ENCODE results near the gene FILIP1L. TPM values are rescaled to one million over a fixed set of nuclear protein-coding genes. Genes with fewer than 3 reads are reported as not detected.

FILIP1L gene
- total and polyA plus RNA-seq, 2 of the 4 experiments (the other 2 are of a cell fraction): 11.5 to 19.9 TPM

DNA sequence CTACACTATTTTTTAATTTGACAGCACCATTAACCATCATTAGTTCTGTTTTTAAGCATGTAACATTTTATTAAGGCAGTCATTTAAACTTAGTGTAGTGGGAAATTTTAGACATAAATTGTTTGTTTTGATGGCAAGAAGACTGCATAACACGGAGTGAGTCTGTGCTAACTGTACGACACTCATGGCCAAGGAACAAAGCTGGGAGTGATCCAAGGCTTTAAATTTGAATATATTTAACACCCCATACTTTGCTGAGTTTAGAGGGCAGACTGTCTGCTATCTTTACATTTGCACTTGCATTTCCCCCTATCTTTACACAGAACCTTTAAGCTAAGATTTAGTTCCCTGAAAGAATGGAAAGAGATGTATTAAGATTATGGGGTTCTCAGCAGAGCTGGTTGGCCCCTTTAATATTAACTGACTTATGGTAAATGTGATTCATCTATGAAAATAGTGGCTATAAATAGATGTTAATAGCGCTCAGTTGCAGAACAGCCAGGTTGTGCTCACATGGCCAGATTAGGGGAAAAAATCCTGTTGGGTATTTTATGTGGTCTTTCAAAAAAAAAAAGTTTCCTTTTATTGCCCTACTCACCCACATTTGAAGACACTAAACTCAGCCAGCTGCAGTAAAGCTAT is 175.9 kb downstream of the FILIP1L start (continued):
- TF ChIP-seq CEBPB (IDR thresholded peaks at IDR 0.05; ENCODE audit: low read depth, low read length) (no peak), CHD1 (IDR thresholded peaks at IDR 0.05; ENCODE audit: low read depth, low read length) (no peak)

DNA sequence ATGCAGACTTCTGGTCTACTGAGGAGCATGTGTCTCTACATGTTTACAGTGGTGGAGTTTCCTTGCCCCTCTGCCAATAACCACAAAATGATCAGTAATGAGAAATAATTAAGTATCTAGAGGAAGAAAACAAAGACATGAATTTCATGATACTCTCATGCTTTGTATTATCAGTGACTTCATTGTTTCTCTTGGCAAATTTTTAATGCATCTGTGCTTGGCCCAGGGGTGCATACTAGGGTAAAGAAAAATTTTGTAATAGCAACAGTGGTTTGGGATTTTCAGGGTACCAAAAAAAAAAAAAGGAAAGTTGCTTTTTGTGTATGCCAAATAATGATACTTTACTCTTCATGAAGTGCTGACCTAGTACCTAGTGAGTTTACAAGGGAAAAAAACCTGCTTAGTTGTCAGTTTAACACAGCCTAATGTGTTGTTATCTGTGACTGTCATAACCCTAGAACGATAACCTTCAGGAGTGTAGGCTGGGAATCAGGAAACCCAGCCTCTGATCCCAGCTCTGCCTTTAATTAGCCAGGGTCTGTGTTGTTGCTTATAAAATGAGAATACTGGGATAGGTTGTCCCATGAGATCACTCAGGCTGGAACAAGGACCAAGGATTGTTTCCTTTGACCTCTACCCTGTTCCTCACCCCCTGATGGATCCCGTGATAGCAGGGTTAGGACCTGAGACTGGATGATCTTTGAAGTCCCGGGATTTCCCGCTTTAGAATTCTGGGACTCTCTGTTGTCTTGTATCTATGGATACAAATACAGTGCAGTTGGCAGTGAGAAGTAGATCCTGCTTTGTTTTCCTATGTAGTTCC is 179.1 kb downstream of the FILIP1L start:
- WGBS, 2 experiments (ENCODE audit: extremely low coverage in 2 of 2, insufficient read length in 1 of 2): 60% methylated on average over 1 of the region's 4 CpGs; no CpG with 5 or more reads in 1 of the 2 experiments
- in situ Hi-C loops (cut with MboI; ENCODE audit: low sequenced_read_pairs) (no loop called here), intact Hi-C loops (cut with micrococcal nuclease) (loop anchor here (5.0 kb wide), 1 partner anchor 58 kb away; no protein-coding TSS in a partner anchor), dilution Hi-C loops (cut with HindIII; ENCODE audit: low sequenced_read_pairs, unreplicated experiment) (no loop called here)
- Histone ChIP-seq H3K27ac (ENCODE audit: insufficient read depth, low read length) (no peak overlapping the region), H3K27me3 (ENCODE audit: control insufficient read depth, insufficient read depth, low read length) (no peaks in the 10 kb centered on the region), H3K14ac (replicated peaks; ENCODE audit: low read depth, low read length) (0 out of 2 replicates have a peak overlapping the region, but pooled peaks have one; percentile 1), H3K9me3 (ENCODE audit: control insufficient read depth, insufficient read depth, low read length) (no peaks in the 10 kb centered on the region), H3K9ac (ENCODE audit: low read depth, low read length) (no peak overlapping the region), H2BK15ac (ENCODE audit: low read depth, low read length) (no peak overlapping the region), H3K79me1 (ENCODE audit: low read depth in 1 of 2, low read length in 2 of 2) (peaks cover 5 to 13% of the 10 kb centered on the region in 2 experiments; a peak in 3 of 4 replicates), H2BK120ac (ENCODE audit: low read depth, low read length) (peak overlapping the region; percentile 50), H4K8ac (ENCODE audit: low read depth in 2 of 2, low read length in 2 of 2) (peak overlapping the region in 1 of 2 experiments; percentile 27; a peak in 1 of 4 replicates), H3K4ac (ENCODE audit: low read depth, low read length) (peak overlapping the region; percentile 34; the same call in 1 of the 2 replicates), H4K91ac (ENCODE audit: insufficient read depth, low read depth, low read length) (no peak overlapping the region), H4K20me1 (ENCODE audit: insufficient read depth, low read length) (no peaks in the 10 kb centered on the region), H3K4me1 (ENCODE audit: control insufficient read depth, insufficient read depth, low read length) (peaks cover 12% of the 10 kb centered on the region), H2BK5ac (ENCODE audit: low read depth, low read length, poor library complexity, severe bottlenecking) (no peak overlapping the region), H4K5ac (ENCODE audit: low read depth, low read length) (peak overlapping the region; percentile 72; the same call in 1 of the 2 replicates), H3K18ac (ENCODE audit: low read depth, low read length) (no peak overlapping the region), H2AK9ac (replicated peaks; ENCODE audit: low read depth, low read length, poor library complexity) (no peak overlapping the region), H3K36me3 (ENCODE audit: control insufficient read depth, insufficient read depth, low read length) (no peaks in the 10 kb centered on the region), H3K4me3 (ENCODE audit: insufficient read depth, low read depth, low read length) (no peak overlapping the region), H3K4me2 (ENCODE audit: low read depth, low read length) (no peak overlapping the region), H2AFZ (replicated peaks; ENCODE audit: low read length, poor library complexity) (no peak overlapping the region), H3K9me1 (ENCODE audit: insufficient read depth, low read length) (peaks cover 5% of the 10 kb centered on the region; the same call in 1 of the 2 replicates), H3K56ac (ENCODE audit: extremely low read depth, insufficient read depth, low read length) (no peak overlapping the region), H2AK5ac (ENCODE audit: low read depth, low read length) (peak overlapping the region; percentile 20; the same call in 1 of the 2 replicates), H3K23ac (ENCODE audit: low read depth, low read length) (0 out of 2 replicates have a peak overlapping the region, but pooled peaks have one; percentile 2), H2BK20ac (ENCODE audit: low read depth, low read length) (0 out of 2 replicates have a peak overlapping the region, but pooled peaks have one; percentile 47)
- ChIA-PET CTCF (no interaction called here), POLR2A (ENCODE audit: unreplicated experiment) (no interaction called here)
- DNase-seq (no peak), ATAC-seq (ENCODE audit: low read depth) (no peak)
- no TSS peak for BruUV-seq (replicated peaks)
- TF ChIP-seq, protein P1, sequence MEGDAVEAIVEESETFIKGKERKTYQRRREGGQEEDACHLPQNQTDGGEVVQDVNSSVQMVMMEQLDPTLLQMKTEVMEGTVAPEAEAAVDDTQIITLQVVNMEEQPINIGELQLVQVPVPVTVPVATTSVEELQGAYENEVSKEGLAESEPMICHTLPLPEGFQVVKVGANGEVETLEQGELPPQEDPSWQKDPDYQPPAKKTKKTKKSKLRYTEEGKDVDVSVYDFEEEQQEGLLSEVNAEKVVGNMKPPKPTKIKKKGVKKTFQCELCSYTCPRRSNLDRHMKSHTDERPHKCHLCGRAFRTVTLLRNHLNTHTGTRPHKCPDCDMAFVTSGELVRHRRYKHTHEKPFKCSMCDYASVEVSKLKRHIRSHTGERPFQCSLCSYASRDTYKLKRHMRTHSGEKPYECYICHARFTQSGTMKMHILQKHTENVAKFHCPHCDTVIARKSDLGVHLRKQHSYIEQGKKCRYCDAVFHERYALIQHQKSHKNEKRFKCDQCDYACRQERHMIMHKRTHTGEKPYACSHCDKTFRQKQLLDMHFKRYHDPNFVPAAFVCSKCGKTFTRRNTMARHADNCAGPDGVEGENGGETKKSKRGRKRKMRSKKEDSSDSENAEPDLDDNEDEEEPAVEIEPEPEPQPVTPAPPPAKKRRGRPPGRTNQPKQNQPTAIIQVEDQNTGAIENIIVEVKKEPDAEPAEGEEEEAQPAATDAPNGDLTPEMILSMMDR (conservative IDR thresholded peaks at IDR 0.05; ENCODE audit: low read depth, low read length): no peak
- TF ChIP-seq RFX5 (IDR thresholded peaks at IDR 0.05; ENCODE audit: low read depth, low read length): no peak
- TF ChIP-seq MXI1 (IDR thresholded peaks at IDR 0.05; ENCODE audit: borderline replicate concordance, low read depth, low read length): no peak
- TF ChIP-seq, protein P2, sequence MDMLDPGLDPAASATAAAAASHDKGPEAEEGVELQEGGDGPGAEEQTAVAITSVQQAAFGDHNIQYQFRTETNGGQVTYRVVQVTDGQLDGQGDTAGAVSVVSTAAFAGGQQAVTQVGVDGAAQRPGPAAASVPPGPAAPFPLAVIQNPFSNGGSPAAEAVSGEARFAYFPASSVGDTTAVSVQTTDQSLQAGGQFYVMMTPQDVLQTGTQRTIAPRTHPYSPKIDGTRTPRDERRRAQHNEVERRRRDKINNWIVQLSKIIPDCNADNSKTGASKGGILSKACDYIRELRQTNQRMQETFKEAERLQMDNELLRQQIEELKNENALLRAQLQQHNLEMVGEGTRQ (IDR thresholded peaks at IDR 0.05; ENCODE audit: low read depth, low read length): no peak
- TF ChIP-seq CHD1 (IDR thresholded peaks at IDR 0.05; ENCODE audit: low read depth, low read length): no peak
- no peak for TF ChIP-seq NFE2L2 (IDR thresholded peaks at IDR 0.05; ENCODE audit: low read depth, low read length)
- no peak for TF ChIP-seq MAZ (IDR thresholded peaks at IDR 0.05; ENCODE audit: borderline replicate concordance, low read depth, low read length)
- no peak for TF ChIP-seq CEBPB (IDR thresholded peaks at IDR 0.05; ENCODE audit: low read depth, low read length)
- TF ChIP-seq, protein P3, sequence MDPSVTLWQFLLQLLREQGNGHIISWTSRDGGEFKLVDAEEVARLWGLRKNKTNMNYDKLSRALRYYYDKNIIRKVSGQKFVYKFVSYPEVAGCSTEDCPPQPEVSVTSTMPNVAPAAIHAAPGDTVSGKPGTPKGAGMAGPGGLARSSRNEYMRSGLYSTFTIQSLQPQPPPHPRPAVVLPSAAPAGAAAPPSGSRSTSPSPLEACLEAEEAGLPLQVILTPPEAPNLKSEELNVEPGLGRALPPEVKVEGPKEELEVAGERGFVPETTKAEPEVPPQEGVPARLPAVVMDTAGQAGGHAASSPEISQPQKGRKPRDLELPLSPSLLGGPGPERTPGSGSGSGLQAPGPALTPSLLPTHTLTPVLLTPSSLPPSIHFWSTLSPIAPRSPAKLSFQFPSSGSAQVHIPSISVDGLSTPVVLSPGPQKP (IDR thresholded peaks at IDR 0.05; ENCODE audit: borderline replicate concordance, low read depth, low read length): no peak

Data from IMR-90 (cell line).